Mucosa of stomach (tissue), 1 donor: Measurements from ENCODE around the gene TAS1R3.
"Not testable (repeated sequence)": the region's sequence is repeated elsewhere in the genome, so short reads cannot be mapped to it uniquely, and the experiment has no call there.

Experiments
- H3K27me3 ChIP-seq: one replicate; pipeline ENCODE4 v1.7.0; 2013; ENCODE audit warnings: mild to moderate bottlenecking, low read length; ENCODE audit not compliant: control insufficient read depth, insufficient read depth
- H3K36me3 ChIP-seq: one replicate; pipeline ENCODE4 v1.7.0; 2013; ENCODE audit warnings: low read length; ENCODE audit not compliant: control insufficient read depth, insufficient read depth
- H3K4me1 ChIP-seq: one replicate; pipeline ENCODE4 v1.7.0; 2013; ENCODE audit warnings: mild to moderate bottlenecking, low read length; ENCODE audit not compliant: control insufficient read depth, insufficient read depth
- H3K4me3 ChIP-seq: one replicate; pipeline ENCODE4 v1.7.0; 2013; ENCODE audit warnings: low read length
- H3K9ac ChIP-seq: one replicate; pipeline ENCODE4 v1.7.0; 2013; ENCODE audit warnings: mild to moderate bottlenecking, low read length, moderate library complexity
- H3K9me3 ChIP-seq: one replicate; pipeline ENCODE4 v1.7.0; 2013; ENCODE audit warnings: mild to moderate bottlenecking, low read length, moderate library complexity; ENCODE audit not compliant: control insufficient read depth
- donor health status: Pancreatic carcinoma.

Gene TAS1R3

DNA sequence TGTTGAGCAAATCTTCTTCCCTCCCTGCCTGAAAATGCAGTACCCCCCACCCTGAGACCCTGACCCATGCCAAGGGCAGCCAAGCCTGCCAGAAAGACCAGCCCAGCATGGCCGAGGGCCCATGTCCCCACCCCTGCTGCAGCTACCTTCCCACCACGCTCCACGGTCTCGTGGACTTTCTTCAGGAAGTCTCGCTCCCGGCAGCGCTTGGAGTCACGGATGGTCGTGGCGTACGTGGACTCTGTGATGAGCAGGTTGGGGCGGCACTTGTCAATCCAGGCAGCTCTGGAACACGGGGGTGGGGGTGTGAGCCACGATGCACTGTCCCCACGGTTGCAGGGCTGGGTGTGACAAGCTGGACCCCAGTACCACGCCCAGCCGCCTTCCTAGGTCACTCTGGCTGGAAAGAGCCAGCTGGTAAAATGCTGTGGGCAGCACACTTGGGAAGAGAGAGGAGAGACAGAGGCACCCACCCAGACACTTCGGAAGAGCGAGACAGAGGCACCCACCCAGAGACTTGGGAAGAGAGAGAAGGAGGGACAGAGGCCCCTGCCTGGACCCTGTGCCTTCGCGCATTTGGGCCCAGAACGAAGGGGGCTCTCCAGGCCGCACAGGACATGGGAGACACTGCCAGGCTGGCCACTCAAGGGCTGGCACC lies 16.3 kb upstream of the TAS1R3 start:
- H3K27me3 ChIP-seq = no peaks in the 10 kb centered on the region
- no peak overlapping the region for H3K9ac ChIP-seq
- no peaks in the 10 kb centered on the region for H3K9me3 ChIP-seq
- H3K4me1 ChIP-seq = peaks cover 17% of the 10 kb centered on the region
- peaks cover 8% of the 10 kb centered on the region for H3K36me3 ChIP-seq
- no peak overlapping the region for H3K4me3 ChIP-seq

DNA sequence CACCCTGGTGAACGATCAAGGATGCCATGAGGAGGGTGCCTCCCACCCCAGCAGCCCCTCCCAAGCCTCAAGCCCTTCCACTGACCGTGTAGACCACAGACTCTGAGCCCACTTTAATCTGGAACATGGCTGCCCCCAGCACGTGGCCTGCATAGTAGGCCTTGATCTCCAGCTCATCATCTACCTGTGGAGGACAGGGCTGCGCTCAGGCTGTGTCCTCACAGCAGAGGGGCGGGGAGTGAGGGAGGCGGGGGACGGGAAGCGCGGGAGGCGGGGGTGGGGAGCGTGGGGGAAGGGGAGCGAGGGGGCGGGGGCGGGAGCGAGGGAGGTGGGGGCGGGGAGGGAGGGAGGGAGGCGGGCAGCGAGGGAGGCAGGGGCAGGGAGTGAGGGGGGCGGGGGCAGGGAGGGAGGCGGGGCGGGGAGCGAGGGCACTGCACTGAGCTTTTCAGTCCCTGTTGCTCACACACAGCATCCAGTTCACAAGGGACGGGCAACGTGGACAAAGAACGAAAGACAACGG lies 15.6 kb upstream of the TAS1R3 start:
- H3K9ac ChIP-seq = no peak overlapping the region
- H3K4me3 ChIP-seq = no peak overlapping the region
- no peaks in the 10 kb centered on the region for H3K27me3 ChIP-seq
- peaks cover 8% of the 10 kb centered on the region for H3K36me3 ChIP-seq
- peaks cover 17% of the 10 kb centered on the region for H3K4me1 ChIP-seq
- no peaks in the 10 kb centered on the region for H3K9me3 ChIP-seq

DNA sequence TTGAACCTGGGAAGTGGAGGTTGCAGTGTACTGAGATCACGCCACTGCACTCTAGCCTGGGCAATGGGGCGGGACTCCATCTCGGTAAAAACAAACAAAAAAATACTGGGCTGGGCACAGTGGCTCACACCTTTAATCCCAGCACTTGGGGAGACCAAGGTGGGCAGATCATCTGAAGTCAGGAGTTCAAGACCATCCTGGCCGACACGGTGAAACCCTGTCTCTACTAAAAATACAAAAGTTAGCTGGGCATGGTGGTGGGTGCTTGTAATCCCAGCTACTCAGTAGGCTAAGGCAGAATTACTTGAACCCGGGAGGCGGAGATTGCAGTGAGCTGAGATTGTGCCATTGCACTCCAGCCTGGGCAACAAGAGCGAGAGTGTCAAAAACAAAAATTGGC lies 14.9 kb upstream of the TAS1R3 start:
- H3K4me1 ChIP-seq = peaks cover 21% of the 10 kb centered on the region
- H3K4me3 ChIP-seq, H3K9me3 ChIP-seq, H3K36me3 ChIP-seq, H3K27me3 ChIP-seq, H3K9ac ChIP-seq: not testable (repeated sequence)

DNA sequence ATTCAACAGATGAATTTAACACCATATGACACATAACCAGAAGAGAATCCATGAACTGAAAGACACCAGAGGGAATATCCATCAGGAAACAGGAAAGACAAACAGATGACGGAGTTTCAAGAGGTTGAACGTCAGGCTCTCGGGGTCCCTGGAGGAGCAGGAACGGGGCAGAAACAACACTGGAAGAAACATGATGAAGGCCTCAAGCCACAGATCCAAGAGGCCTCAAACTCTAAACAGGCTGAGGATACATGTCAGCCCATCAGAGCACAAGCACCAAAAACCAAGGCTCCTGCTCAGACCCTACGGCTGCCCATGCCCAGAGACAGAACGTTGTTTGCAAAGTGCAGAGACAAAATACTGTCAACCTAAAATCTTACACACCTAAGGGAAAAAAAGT lies 13.7 kb upstream of the TAS1R3 start:
- Histone ChIP-seq H3K36me3 (no peaks in the 10 kb centered on the region), H3K9ac (no peak overlapping the region), H3K9me3 (no peaks in the 10 kb centered on the region), H3K4me1 (peaks cover 21% of the 10 kb centered on the region), H3K4me3 (no peak overlapping the region), H3K27me3 (no peaks in the 10 kb centered on the region)

- Histone ChIP-seq H3K4me3 (no peak overlapping the region), H3K36me3 (no peaks in the 10 kb centered on the region), H3K27me3 (no peaks in the 10 kb centered on the region), H3K9ac (no peak overlapping the region), H3K4me1 (peaks cover 27% of the 10 kb centered on the region), H3K9me3 (no peaks in the 10 kb centered on the region)
Observed at GRCh38 chr1:1318131-1318652, 12.9 kb upstream of the TAS1R3 start.

- H3K36me3 ChIP-seq = no peaks in the 10 kb centered on the region
- no peaks in the 10 kb centered on the region for H3K9me3 ChIP-seq
- no peak overlapping the region for H3K9ac ChIP-seq
- H3K4me3 ChIP-seq = no peak overlapping the region
- H3K4me1 ChIP-seq = peaks cover 30% of the 10 kb centered on the region
- no peaks in the 10 kb centered on the region for H3K27me3 ChIP-seq
Observed at GRCh38 chr1:1318777-1319645, 12.1 kb upstream of the TAS1R3 start.

DNA sequence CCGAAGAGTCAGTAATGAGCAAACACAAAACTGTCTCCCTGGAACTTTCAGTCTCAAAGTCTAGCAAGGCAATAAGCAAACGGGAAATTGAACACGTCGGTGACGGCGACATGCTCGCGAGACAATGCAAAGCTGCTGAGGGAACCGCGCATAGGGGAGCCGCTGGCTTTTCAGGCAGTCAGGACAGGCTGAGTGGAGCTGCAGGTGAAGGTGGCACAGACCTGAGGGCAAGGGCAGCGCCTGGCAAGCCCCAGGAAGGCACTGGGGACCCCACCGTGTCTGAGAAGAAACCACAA lies 11.5 kb upstream of the TAS1R3 start:
- H3K27me3 ChIP-seq = no peaks in the 10 kb centered on the region
- H3K36me3 ChIP-seq = no peaks in the 10 kb centered on the region
- peaks cover 30% of the 10 kb centered on the region for H3K4me1 ChIP-seq
- no peak overlapping the region for H3K9ac ChIP-seq
- H3K9me3 ChIP-seq = no peaks in the 10 kb centered on the region
- no peak overlapping the region for H3K4me3 ChIP-seq

DNA sequence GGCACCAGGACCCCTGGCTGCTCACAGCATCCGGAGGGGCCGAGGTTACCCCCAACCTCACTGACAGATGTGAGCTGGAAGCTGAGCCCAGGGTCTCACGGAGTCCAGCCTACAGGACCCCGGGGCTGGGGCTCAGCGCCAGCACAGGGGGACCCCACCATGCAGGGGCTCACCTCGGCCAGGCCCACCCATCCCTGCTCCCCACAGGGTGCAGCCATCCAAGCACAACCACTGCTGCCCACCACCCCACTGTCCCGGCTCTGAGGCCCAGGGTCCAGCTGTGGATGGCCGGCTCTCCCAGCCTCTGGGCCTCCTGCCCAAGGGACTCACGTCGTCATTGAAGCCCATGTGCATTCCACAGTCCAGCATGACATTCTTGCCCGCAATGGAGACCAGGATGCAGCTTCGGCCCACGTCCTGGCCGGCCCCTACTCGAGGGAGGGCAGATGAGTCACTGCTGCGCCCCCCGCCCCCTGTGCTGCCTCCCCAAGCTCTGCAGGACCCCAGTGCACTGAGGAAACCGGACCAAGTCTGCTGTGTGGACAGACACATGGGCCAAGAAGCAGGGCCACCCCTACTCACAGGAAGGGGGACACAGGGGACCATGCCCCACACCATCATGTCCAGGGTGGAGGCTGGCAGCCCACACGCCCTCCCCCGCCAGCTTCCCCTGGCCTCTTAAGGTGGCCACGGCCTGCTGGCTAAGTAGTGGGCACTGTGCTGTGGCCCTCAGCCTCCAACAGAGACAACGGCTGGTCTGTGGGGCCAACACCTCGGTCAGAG lies 10.2 kb upstream of the TAS1R3 start:
- Histone ChIP-seq H3K4me3 (no peak overlapping the region), H3K4me1 (peaks cover 40% of the 10 kb centered on the region), H3K27me3 (no peaks in the 10 kb centered on the region), H3K9ac (no peak overlapping the region), H3K9me3 (no peaks in the 10 kb centered on the region), H3K36me3 (no peaks in the 10 kb centered on the region)

- Histone ChIP-seq H3K4me1 (peaks cover 46% of the 10 kb centered on the region), H3K4me3 (no peak overlapping the region), H3K27me3 (no peaks in the 10 kb centered on the region), H3K9ac (no peak overlapping the region), H3K36me3 (no peaks in the 10 kb centered on the region), H3K9me3 (no peaks in the 10 kb centered on the region)
Observed at GRCh38 chr1:1321477-1321876, 9.6 kb upstream of the TAS1R3 start.

GRCh38 chr1:1322418-1322817 lies 8.7 kb upstream of the TAS1R3 start:
- Histone ChIP-seq H3K9ac (no peak overlapping the region), H3K36me3 (no peaks in the 10 kb centered on the region), H3K9me3 (no peaks in the 10 kb centered on the region), H3K4me1 (peaks cover 45% of the 10 kb centered on the region), H3K4me3 (no peak overlapping the region), H3K27me3 (no peaks in the 10 kb centered on the region)

DNA sequence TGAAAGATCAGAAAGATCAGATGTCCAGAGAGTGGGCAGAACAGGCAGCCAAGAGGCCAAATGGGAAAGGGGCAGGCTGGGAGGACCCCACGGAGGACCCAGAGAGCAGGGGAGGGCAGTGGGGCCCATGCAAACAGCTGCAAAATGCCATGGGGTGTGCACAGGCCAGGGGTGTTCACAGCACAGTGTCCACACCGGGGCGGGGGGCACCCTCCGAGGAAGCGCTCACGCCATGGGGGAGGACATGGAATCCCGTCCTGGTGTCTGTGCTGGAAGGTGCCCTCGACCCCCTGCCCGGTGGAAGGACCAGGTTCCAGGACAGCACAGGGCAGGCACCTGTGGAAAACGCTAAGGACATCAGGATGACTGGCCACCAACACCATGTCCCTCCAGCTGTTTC lies 8.1 kb upstream of the TAS1R3 start:
- H3K27me3 ChIP-seq = no peaks in the 10 kb centered on the region
- no peak overlapping the region for H3K4me3 ChIP-seq
- no peak overlapping the region for H3K9ac ChIP-seq
- H3K9me3 ChIP-seq = no peaks in the 10 kb centered on the region
- no peaks in the 10 kb centered on the region for H3K36me3 ChIP-seq
- peaks cover 39% of the 10 kb centered on the region for H3K4me1 ChIP-seq

- peak overlapping the region; percentile 75 for H3K9ac ChIP-seq
- no peaks in the 10 kb centered on the region for H3K36me3 ChIP-seq
- peaks cover 31% of the 10 kb centered on the region for H3K4me1 ChIP-seq
Observed at GRCh38 chr1:1324084-1324523, 7.0 kb upstream of the TAS1R3 start.

More at GRCh38 chr1:1324084-1324523, 7.0 kb upstream of the TAS1R3 start:
- no peaks in the 10 kb centered on the region for H3K9me3 ChIP-seq
- no peak overlapping the region for H3K4me3 ChIP-seq
- no peaks in the 10 kb centered on the region for H3K27me3 ChIP-seq
